ENCODE measurements around the gene MRPS15.

Gene MRPS15

GRCh38 chr1:36442337-36442736 is 21.8 kb downstream of the MRPS15 start:
- H3K4me1 ChIP-seq (ENCODE audit: low read length), result peaks cover 9% of the 10 kb centered on the region
- no peaks in the 10 kb centered on the region for H4K20me1 ChIP-seq (ENCODE audit: insufficient read depth, low read length)
- no peaks in the 10 kb centered on the region for H3K79me2 ChIP-seq (ENCODE audit: low read length)
- H3K27ac ChIP-seq (ENCODE audit: low read length), result no peak overlapping the region
- no peak overlapping the region for H3K9ac ChIP-seq (ENCODE audit: low read length)
- H3K27me3 ChIP-seq (ENCODE audit: low read depth, low read length), result no peaks in the 10 kb centered on the region
- no peak overlapping the region for H3K4me2 ChIP-seq (ENCODE audit: low read length)
- no peaks in the 10 kb centered on the region for H3K36me3 ChIP-seq (replicated peaks; ENCODE audit: low read depth, low read length)
- H3K9me3 ChIP-seq (ENCODE audit: insufficient read depth, low read length), result no peaks in the 10 kb centered on the region
- H3K4me3 ChIP-seq (ENCODE audit: low read length), result no peak overlapping the region
- H2AFZ ChIP-seq (ENCODE audit: low read depth, low read length), result no peak overlapping the region
- TF ChIP-seq CTCF (IDR thresholded peaks at IDR 0.05; ENCODE audit: low read depth, low read length) (no peak), EZH2phosphoT487 (IDR thresholded peaks at IDR 0.05; ENCODE audit: low read depth) (no peak)

- no peaks in the 10 kb centered on the region for H3K9me3 ChIP-seq (ENCODE audit: insufficient read depth, low read length)
- no peak overlapping the region for H3K9ac ChIP-seq (ENCODE audit: low read length)
- H3K4me3 ChIP-seq (ENCODE audit: low read length), result no peak overlapping the region
- no peak overlapping the region for H3K27ac ChIP-seq (ENCODE audit: low read length)
- H4K20me1 ChIP-seq (ENCODE audit: insufficient read depth, low read length), result no peaks in the 10 kb centered on the region
- H3K36me3 ChIP-seq (replicated peaks; ENCODE audit: low read depth, low read length), result no peaks in the 10 kb centered on the region
- no peak overlapping the region for H3K4me2 ChIP-seq (ENCODE audit: low read length)
- no peak overlapping the region for H2AFZ ChIP-seq (ENCODE audit: low read depth, low read length)
- no peak for TF ChIP-seq CTCF (IDR thresholded peaks at IDR 0.05; ENCODE audit: low read depth, low read length)
- TF ChIP-seq EZH2phosphoT487 (IDR thresholded peaks at IDR 0.05; ENCODE audit: low read depth), result no peak
- H3K79me2 ChIP-seq (ENCODE audit: low read length), result no peaks in the 10 kb centered on the region
- no peaks in the 10 kb centered on the region for H3K27me3 ChIP-seq (ENCODE audit: low read depth, low read length)
- no peaks in the 10 kb centered on the region for H3K4me1 ChIP-seq (ENCODE audit: low read length)
Observed at GRCh38 chr1:36440646-36441045, 23.5 kb downstream of the MRPS15 start.

DNA sequence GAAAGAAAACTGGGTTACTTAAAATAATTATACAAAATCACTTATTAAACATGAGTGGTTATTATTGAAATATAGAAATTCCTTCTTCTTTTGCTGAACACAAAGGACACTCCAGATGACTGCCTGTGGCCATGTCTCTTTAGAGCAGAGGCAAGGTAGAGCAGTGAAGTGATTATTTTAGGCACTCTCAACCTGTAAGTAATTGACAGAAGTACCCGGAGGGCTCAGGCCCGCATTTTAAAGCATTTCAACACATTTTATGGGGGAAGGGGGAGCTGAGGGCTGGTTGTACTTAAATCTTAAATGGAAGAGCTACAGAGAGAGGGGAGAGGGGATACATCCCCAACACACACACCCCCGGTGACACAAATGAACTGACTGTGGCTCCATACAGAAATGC is 24.1 kb downstream of the MRPS15 start:
- no peaks in the 10 kb centered on the region for H3K4me1 ChIP-seq (ENCODE audit: low read length)
- no peaks in the 10 kb centered on the region for H3K79me2 ChIP-seq (ENCODE audit: low read length)
- H2AFZ ChIP-seq (ENCODE audit: low read depth, low read length), result no peak overlapping the region
- H3K27ac ChIP-seq (ENCODE audit: low read length), result no peak overlapping the region
- H3K9ac ChIP-seq (ENCODE audit: low read length), result no peak overlapping the region
- no peaks in the 10 kb centered on the region for H3K9me3 ChIP-seq (ENCODE audit: insufficient read depth, low read length)
- H4K20me1 ChIP-seq (ENCODE audit: insufficient read depth, low read length), result no peaks in the 10 kb centered on the region
- TF ChIP-seq CTCF (IDR thresholded peaks at IDR 0.05; ENCODE audit: low read depth, low read length) (no peak), EZH2phosphoT487 (IDR thresholded peaks at IDR 0.05; ENCODE audit: low read depth) (no peak)
- no peak overlapping the region for H3K4me3 ChIP-seq (ENCODE audit: low read length)
- H3K27me3 ChIP-seq (ENCODE audit: low read depth, low read length), result no peaks in the 10 kb centered on the region
- no peaks in the 10 kb centered on the region for H3K36me3 ChIP-seq (replicated peaks; ENCODE audit: low read depth, low read length)
- H3K4me2 ChIP-seq (ENCODE audit: low read length), result no peak overlapping the region

DNA sequence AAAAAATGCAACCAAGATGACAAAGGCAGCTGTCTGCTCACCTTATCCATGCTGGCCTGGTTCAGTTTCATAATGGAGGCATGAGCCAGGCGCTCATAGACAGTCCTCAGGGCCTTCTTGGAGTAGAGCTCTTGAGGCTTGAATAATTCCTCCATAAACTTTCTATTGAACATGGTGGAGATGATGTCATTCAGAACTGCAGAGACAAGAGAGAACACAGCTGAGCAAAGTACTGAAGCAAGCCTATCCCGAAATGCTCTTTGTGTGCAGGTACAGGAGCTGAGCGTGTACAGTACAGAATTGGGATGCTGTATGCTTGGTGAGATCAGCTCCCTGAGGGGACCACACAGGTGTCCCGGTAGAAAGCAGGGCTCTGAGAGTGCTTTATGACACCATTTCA is 25.5 kb downstream of the MRPS15 start:
- no peaks in the 10 kb centered on the region for H4K20me1 ChIP-seq (ENCODE audit: insufficient read depth, low read length)
- no peak overlapping the region for H2AFZ ChIP-seq (ENCODE audit: low read depth, low read length)
- no peak overlapping the region for H3K4me3 ChIP-seq (ENCODE audit: low read length)
- no peaks in the 10 kb centered on the region for H3K36me3 ChIP-seq (replicated peaks; ENCODE audit: low read depth, low read length)
- no peaks in the 10 kb centered on the region for H3K79me2 ChIP-seq (ENCODE audit: low read length)
- no peaks in the 10 kb centered on the region for H3K27me3 ChIP-seq (ENCODE audit: low read depth, low read length)
- H3K27ac ChIP-seq (ENCODE audit: low read length), result no peak overlapping the region
- H3K9me3 ChIP-seq (ENCODE audit: insufficient read depth, low read length), result no peaks in the 10 kb centered on the region
- no peak for TF ChIP-seq EZH2phosphoT487 (IDR thresholded peaks at IDR 0.05; ENCODE audit: low read depth)
- TF ChIP-seq CTCF (IDR thresholded peaks at IDR 0.05; ENCODE audit: low read depth, low read length), result no peak
- no peaks in the 10 kb centered on the region for H3K4me1 ChIP-seq (ENCODE audit: low read length)
- H3K9ac ChIP-seq (ENCODE audit: low read length), result no peak overlapping the region
- no peak overlapping the region for H3K4me2 ChIP-seq (ENCODE audit: low read length)
